Stimulated activated naive CD8-positive, alpha-beta T cell treated with anti-CD3 and anti-CD28 coated beads, Interleukin-15, Interleukin-2, amounts not matched to agents 100 U/mL and 50 U/mL, for 24 hours (primary cell): ENCODE measurements around the gene EAF2.
"Not testable (repeated sequence)": the region's sequence is repeated elsewhere in the genome, so short reads cannot be mapped to it uniquely, and the experiment has no call there.

Source experiments
- ATAC-seq: fragments of 150-1000 bp; cut with Tn5 transposase; one replicate; pipeline ENCODE4 v1.10.0; 2021
- DNase-seq: peaks from one replicate; pipeline ENCODE4 v3.0.0; 2021

Gene EAF2

GRCh38 chr3:121863247-121863646 lies 28.2 kb downstream of the EAF2 start:
- not testable (repeated sequence) for ATAC-seq, DNase-seq

GRCh38 chr3:121863801-121864200 lies 28.8 kb downstream of the EAF2 start:
- ATAC-seq (no peak), DNase-seq (no peak)

- ATAC-seq (no peak), DNase-seq (no peak)
These were observed 34.7 kb downstream of the EAF2 start for GRCh38 chr3:121869736-121870135.

- ATAC-seq, result peak; percentile 63
- DNase-seq, result no peak
These were observed 35.7 kb downstream of the EAF2 start for GRCh38 chr3:121870717-121871116.

GRCh38 chr3:121871430-121871829 lies 36.4 kb downstream of the EAF2 start:
- no peak for DNase-seq
- no peak for ATAC-seq

DNA sequence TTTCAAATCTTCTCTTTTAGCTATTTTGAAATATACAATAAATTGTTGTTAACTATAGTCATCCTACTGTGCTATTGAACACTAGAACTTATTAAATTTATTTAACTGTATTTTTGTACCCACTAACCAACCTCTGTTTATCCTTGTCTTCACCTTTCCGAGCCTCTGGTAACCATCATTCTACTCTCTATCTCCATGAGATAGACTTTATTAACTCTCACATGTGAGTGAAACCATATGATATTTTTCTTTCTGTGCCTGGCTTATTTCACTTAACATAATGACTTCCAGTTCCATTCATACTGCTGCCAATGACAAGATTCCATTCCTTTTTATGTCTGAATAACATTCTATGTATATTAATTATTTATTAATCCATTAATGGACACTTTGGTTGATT lies 43.4 kb downstream of the EAF2 start:
- ATAC-seq (no peak), DNase-seq (no peak)

GRCh38 chr3:121883507-121883906 lies 48.5 kb downstream of the EAF2 start:
- DNase-seq (no peak), ATAC-seq (no peak)

- DNase-seq, result no peak
- ATAC-seq, result no peak
These were observed 50.4 kb downstream of the EAF2 start for GRCh38 chr3:121885386-121885785.

GRCh38 chr3:121894301-121894990 lies 59.4 kb downstream of the EAF2 start, which contains the start of gene SLC15A2:
SLC15A2 (plus strand) TSS chr3:121894401; CDS start chr3:121894477, 76 bp downstream.
- ATAC-seq (no peak), DNase-seq (no peak)

DNA sequence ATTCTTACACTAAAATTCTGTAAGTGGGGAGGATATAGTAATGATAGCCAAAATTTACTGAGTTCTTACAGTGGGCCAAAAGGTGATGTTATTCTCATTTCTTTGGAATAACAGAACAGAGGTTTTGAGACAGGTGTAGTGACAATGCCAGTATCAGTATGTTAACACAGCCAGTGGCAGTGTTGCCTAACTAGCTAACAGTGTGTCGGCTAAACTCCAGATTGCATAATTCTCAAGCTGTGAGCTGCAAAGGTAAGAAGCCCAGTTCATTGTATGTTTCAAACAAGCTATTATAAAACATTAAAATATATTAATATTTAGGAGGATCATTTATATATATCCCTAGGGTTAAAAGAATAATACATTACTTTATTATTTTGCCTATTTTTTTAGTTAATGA lies 60.1 kb downstream of the EAF2 start:
- ATAC-seq, result no peak
- DNase-seq, result no peak

GRCh38 chr3:121895736-121896135 lies 60.7 kb downstream of the EAF2 start:
- no peak for ATAC-seq
- no peak for DNase-seq

DNA sequence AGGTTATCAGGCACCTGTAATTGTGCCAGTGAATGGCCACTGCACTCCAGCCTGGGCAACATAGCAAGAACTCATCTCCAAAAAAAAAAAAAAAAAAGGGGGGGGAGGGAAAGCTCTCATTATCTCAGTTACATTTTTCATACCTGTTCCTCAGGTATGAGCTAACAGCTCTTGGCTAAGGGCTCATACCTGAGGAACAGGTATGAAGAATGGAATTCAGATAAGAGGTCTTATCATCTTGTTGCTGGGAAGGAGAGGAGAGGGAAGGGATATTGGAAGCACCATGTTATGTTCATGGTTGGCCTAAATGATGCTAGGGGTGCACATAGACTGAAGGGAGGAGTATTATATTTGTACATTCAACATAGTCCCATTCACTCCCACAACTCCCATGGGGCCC lies 61.8 kb downstream of the EAF2 start:
- no peak for ATAC-seq

GRCh38 chr3:121897296-121897695 lies 62.3 kb downstream of the EAF2 start:
- no peak for DNase-seq
- ATAC-seq, result no peak

More for the DNA sequence above, 61.8 kb downstream of the EAF2 start:
- DNase-seq, result no peak

GRCh38 chr3:121913305-121913990 lies 78.4 kb downstream of the EAF2 start:
- ATAC-seq (no peak), DNase-seq (no peak)

DNA sequence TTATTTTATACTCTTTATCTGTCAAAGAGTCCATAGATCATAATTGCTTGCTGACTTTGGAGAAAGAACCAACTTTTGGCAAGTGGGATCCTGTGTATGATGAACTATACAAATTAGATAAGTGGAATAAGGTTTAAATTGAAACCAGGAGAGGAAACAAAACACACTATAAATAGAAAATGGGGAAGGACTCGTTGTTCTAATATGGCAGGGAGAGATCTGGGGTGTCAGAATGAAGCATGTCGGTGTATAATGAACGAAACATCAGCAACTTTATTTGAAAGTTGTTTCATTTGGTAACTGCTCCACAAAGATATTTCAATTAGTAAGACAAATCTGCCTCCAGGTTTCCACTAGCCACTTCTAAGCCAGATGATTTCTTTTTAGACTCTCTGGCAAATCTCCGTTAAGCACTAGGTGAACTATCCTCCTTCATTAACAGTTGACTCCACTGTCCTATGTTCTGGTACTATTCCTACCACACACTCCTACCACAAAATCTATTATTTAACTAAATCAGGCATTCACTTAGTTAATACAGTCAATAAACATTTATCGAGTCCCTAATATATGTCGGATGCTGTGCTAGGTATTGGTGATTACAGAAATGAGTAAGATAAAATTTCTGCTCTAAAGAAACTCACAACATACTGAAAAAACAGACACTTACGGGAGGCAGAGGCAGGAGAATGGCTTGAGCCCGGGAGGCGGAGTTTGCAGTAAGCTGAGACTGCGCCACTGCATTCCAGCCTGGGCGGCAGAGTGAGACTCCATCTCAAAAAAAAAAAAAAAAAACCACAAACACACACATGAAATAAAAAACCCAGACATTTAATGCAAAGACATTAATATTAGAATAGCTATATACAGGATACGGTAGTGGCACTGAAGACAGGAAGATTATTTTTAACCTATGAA lies 79.3 kb downstream of the EAF2 start:
- no peak for DNase-seq
- ATAC-seq, result no peak

DNA sequence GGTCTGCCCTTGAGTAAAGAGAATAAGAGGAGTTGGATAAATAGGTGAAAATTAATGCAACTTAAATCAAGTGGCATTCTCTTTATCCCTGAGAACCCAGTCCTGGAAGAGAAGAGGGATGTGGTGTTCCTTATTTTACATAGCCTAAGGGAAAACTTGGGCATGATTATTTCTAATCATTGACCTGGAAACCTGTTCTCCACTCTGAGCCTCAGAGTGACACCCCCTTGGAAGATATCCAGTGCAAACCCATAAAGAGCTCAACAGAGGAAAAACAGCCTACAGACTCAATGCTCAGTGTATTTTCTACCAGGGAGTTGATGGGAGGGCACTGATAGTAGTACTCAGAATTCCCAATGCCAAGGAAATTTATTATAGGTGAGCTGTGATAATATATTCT lies 81.2 kb downstream of the EAF2 start:
- no peak for ATAC-seq
- no peak for DNase-seq

DNA sequence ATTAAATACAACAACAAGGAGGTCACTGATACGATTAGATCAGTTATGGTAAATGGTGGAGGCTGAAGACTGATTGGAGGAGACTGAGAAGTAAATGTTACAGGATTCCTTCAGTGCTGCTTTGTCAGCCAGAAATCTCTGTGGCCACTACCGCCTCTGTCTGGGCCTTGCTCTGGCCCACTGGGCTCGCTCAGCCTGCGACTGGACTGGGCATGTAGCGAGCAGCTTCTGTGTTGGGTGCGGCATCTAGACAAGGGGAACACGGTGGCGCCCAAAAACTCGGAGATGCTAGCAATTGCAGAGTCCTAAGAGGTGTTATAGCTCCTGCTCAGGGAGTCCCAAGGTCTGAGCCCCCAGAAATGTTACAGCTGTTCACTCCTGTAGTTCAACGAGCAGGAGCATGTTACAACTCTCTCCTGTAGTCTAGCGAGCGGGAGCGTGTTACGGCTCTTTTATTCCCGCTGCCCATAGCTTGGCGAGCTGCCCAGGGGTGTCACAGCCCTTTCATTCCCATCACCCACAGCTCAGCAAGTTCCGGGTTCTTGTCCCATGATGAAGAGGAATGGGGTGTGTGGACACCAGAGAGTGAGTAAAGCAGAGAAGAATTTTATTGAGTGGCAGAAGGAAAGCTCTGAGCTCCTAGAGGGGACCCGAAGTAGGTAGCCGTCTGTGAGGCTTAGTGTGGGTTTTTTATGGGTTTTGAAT lies 83.9 kb downstream of the EAF2 start:
- ATAC-seq (no peak), DNase-seq (no peak)

- DNase-seq (no peak), ATAC-seq (no peak)
These were observed 89.7 kb downstream of the EAF2 start for GRCh38 chr3:121924734-121925133.

DNA sequence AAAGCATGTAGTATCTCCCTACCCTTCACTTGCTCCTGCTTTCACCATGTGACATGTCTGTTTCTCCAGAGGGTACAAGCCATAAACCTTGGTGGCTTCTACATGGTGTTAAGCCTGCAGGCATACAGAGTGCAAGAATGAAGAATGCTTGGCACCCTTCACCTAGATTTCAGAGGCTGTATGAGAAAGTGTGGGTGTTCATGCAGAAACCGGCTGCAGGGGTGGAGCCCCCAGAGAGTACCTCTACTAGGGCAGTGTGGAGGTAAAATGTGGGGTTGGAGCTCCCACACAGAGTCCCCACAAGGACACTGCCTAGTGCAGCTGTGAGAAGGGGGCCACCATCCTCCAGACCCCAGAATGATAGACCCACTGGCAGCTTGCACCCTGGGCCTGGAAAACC lies 91.4 kb downstream of the EAF2 start:
- DNase-seq (no peak), ATAC-seq (no peak)
